Amniotic epithelial cell (primary cell): ENCODE measurements around the gene ADIPOR2.

ENCODE experiments used
- DNase-seq: peaks from one replicate; pipeline ENCODE4 v3.0.0-alpha.2; 2010; ENCODE audit warnings: low read depth

ADIPOR2 gene

DNA sequence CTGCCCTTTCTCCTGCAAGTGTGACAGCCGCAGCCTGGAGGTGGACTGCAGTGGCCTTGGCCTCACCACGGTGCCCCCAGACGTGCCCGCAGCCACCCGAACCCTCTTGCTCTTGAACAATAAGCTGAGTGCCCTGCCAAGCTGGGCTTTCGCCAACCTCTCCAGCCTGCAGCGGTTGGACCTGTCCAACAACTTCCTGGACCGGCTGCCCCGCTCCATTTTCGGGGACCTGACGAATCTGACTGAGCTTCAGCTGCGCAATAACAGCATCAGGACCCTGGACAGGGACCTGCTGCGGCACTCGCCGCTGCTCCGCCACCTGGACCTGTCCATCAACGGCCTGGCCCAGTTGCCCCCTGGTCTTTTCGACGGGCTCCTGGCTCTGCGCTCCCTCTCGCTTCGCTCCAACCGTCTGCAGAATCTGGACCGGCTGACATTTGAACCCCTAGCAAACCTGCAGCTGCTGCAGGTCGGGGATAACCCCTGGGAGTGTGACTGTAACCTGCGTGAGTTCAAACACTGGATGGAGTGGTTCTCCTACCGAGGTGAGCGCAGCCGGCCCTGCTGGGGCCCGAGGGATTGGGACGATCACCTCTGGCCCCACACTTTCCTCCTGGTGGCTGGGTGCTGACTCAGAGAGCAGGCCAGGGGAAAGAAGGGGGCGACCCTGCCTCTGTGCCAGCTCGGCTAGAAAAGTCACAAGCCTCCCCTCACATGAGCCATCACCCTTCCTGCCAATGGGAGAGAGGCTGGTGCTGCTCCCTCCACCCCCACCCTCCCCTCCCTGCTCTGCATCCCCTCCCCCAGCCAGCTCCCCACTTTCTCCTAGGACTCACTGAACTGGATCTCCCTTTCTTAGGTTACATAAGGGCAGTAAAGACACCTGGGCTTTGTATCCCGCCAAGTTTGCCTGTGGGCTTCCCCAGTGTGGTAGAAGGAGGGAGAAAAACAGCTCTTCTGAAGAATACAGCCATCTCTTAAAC, 140.4 kb downstream of the ADIPOR2 start:
- peak; percentile 66 for DNase-seq

DNA sequence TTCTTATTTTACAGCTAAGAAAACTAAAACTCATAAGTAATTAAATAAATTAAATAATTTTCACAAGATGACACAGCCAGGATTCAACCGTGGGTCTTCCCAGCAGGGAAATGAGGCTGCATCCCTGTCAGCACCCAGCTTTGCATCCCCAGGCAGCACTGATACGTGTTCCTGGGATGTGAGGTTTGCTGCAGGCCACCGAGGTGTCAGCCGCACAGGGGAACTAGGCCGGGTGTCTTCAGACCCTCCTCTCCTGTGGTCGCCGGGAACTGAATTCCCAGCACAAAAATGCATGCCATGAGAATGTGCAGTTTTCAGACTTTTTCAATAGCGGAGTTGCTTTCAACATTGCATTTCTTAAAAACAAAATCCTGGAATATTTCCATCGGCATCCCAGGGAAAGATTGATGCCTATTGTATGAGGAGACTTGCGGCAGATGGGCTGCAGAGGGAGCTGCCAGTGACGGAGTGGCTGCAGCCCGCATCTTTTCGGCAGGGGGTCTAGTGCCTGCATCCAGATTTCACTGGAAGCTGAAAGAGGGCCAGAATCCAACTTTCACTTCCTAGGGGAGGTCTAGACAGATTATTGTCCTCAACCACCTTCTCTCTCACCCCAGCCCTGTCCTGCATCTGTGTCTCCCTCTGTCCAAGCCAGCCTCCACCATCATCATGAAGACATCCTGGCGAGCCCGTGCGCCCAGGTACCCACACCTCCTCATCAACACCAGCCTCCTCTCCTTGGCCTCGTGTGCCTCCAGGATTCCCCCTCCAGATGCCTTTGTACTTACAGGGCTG, 142.1 kb downstream of the ADIPOR2 start:
- no peak for DNase-seq

DNA sequence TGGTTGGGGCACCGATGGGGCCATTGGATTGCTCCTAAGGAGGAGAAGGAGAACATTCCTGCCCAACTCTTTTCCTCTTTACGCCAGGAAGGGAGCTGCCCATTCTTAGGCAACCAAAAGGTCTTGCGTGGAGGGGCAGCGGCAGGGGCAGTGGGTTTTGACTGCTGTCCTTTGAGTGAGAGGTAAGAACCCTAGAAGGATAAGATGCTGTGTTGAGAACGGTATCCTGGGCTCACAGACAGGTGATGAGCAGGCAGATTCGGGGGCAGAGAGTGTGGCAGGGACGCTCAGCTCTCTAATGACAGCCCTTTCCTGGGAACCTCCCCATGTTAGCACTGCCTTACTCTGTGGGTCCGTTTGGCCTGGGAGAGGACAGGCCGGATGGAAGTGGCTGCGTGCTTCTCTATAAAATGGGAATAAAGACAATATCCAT, 142.7 kb downstream of the ADIPOR2 start:
- DNase-seq, result no peak

DNA sequence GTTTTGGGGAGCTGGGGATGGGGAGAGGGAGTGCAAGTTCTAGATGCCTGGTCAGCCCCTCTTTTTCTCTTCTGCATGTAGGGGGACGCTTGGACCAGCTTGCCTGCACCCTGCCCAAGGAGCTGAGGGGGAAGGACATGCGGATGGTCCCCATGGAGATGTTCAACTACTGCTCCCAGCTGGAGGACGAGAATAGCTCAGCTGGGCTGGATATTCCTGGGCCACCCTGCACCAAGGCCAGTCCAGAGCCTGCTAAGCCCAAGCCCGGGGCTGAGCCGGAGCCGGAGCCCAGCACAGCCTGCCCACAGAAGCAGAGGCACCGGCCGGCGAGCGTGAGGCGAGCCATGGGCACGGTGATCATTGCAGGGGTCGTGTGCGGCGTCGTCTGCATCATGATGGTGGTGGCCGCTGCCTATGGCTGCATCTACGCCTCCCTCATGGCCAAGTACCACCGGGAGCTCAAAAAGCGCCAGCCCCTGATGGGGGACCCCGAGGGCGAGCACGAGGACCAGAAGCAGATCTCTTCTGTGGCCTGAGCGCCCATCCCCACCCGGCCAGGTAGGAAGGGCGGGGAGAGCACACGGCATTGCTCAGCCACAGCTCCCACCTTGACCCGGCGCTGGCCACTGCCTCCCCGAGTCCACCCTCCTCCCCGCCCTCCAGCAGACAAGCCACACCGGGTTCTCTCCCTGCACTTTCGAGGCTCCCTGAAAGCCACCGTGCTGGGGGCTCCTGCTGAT, 143.5 kb downstream of the ADIPOR2 start:
- no peak for DNase-seq

DNA sequence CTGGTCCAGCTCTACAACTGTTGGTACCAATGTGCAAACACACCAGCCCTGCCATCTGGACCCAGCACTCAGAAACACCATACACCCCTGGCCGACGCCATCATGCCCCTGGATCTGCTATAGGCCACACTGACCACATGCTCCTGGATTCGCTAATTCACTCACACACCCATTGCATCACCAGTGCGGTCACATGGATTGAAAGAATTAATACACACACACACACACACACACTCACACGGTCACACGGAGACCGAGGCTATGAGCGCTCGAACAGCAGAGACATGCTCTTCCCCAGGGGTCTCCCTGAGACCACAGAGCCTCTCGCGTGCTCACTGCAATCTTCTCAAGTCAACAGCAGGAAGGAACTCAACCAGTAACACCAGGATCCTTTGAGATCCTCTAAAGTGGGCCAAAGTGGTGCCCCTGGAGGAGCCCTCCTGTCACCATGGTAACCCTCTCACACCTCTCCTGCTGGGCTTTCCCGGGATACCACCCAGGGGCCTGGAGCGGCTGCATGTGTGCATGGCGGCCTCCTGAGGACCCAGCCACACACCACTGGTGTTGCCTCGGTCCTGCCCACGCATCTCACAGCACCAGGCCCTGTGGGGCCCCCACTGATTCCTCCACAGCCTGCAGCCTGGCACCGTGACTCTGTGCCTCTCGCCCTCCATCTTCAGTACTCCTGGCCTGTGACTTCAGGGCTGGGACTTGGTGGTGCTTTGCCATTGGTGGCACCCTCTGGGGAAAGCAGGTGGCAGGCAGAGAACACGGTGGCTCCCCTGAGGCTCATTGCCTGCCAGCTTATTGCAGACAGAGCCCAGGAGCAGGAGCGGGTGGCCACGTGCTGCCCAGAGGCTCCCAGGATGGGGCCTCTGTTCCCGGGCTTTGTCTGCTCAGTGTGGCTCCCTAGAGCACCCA, 144.6 kb downstream of the ADIPOR2 start:
- no peak for DNase-seq

DNA sequence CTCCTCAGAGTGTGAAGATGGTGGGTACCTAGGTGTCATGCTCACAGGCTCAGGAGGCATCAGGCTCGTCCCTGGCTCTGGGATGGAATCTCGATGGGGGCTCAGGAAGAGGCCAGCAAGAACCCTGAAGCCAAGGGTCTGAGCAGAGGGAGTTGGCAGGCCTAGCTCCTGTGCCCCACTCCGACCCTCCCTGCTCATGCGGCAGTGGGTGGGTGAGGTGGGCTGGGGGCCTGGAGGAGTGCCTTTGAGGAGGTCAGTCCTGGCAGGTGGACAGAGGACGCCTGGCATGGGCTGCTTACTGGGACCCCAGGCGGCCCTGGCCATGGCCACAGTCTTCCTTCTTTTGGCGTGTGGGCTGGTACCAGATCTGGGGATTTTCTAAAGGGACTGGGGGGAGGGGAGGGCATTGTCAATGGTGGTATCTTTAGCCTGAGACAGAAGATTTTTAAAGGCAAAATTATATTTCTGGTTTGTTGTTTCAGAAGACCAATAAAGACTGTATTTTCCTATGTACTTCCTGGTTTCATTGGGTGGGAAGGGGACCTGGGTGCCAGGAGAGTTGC, 145.5 kb downstream of the ADIPOR2 start:
- DNase-seq, result no peak

DNA sequence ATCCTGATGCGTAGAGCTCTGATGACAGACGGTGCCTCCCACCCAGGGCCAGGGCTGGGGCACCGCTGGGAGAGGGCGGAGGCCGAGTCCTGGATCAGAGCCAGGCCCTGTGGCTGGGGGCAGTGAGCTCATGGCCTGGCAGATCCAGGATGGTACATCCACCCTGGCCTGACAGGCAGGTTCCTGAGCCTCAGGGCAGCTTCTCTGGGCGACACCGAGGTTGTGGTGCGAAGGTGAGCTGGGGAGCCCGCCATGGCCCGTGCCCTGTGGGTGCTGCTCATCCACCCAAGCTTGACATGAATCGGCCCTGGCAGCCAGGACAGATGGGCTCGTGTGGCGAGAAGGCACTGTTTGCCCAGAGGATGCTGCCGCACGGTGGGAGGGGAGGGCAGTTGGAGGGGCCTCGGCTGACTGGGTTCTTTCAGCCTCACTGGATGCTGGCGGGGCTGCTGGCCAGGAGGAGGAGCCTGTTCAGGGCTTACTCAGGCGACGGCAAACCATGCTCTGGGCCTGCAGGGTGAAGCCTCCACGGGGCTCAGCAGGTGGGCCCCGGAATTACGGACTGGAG, 146.1 kb downstream of the ADIPOR2 start:
- no peak for DNase-seq

DNA sequence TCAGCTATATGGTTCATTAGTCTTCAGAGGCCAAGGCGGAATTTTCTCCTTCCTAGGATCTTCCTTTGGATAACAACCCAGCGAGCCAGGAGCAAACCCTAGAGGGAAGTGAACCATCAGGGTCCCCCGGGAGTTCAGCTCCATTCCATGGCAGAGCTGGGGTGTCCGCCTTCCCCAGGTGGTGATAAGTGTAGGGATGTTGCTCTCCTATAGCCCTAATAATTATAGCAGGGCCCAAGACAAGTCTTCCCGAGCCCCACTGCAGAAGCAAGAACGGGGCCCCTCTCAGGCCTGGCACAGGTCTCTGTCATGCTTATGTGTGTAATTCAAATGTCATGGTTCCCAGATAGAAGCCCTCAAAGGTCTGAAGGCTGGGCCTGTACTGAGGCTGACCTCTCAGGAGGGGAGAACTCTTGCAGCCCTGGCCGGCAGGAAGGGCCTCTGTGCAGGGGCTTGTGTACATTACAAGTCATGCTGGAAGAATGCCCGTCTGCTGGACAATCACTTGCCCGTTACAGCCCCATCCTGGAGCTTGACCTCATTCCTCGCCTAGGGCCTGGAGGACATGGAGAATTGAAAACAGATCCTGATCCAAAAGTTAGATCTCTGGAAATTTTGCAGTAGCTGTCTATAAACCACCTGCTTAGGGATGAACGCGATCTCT, 146.8 kb downstream of the ADIPOR2 start:
- peak; percentile 66 for DNase-seq
